GF-D8 (cell line): ENCODE results near the gene MAT2B.
"Not testable (repeated sequence)": the region's sequence is repeated elsewhere in the genome, so short reads cannot be mapped to it uniquely, and the experiment has no call there.

Experiments used
- DNase-seq: peaks from one replicate; lab custom pipeline; 2025; lab: John Stamatoyannopoulos, UW

Gene MAT2B

GRCh38 chr5:163503106-163504078, 2.0 kb upstream of the MAT2B start:
- DNase-seq = peak; percentile 82

- DNase-seq = peak; percentile 30
These were observed 1.1 kb upstream of the MAT2B start for GRCh38 chr5:163504079-163504931.

- no peak for DNase-seq
These were observed 411 bp upstream of the MAT2B start for GRCh38 chr5:163505049-163505367.

- DNase-seq = no peak
These were observed 657 bp downstream of the MAT2B start for GRCh38 chr5:163506095-163506457.

- DNase-seq = no peak
These were observed 1.3 kb downstream of the MAT2B start for GRCh38 chr5:163506726-163507125.

GRCh38 chr5:163508753-163509152, 3.3 kb downstream of the MAT2B start:
- no peak for DNase-seq

- DNase-seq = no peak
These were observed 4.0 kb downstream of the MAT2B start for GRCh38 chr5:163509291-163509951.

- no peak for DNase-seq
These were observed 7.1 kb downstream of the MAT2B start for GRCh38 chr5:163512526-163512925.

- DNase-seq = no peak
These were observed 19.7 kb downstream of the MAT2B start for GRCh38 chr5:163525096-163525495.

GRCh38 chr5:163529698-163530097, 24.3 kb downstream of the MAT2B start:
- no peak for DNase-seq

- no peak for DNase-seq
These were observed 25.9 kb downstream of the MAT2B start for GRCh38 chr5:163531272-163531671.

- no peak for DNase-seq
These were observed 27.0 kb downstream of the MAT2B start for GRCh38 chr5:163532171-163533084.

GRCh38 chr5:163533223-163533622, 27.8 kb downstream of the MAT2B start:
- DNase-seq = no peak

GRCh38 chr5:163534492-163535094, 29.2 kb downstream of the MAT2B start:
- DNase-seq = no peak

GRCh38 chr5:163535290-163535689, 29.9 kb downstream of the MAT2B start:
- peak; percentile 26 for DNase-seq

- not testable (repeated sequence) for DNase-seq
These were observed 31.0 kb downstream of the MAT2B start for GRCh38 chr5:163536442-163536841.

GRCh38 chr5:163540696-163541095, 35.3 kb downstream of the MAT2B start:
- no peak for DNase-seq

GRCh38 chr5:163542771-163543170, 37.4 kb downstream of the MAT2B start:
- no peak for DNase-seq

GRCh38 chr5:163544041-163544440, 38.6 kb downstream of the MAT2B start:
- no peak for DNase-seq

- no peak for DNase-seq
These were observed 39.4 kb downstream of the MAT2B start for GRCh38 chr5:163544836-163545235.

GRCh38 chr5:163548649-163549048, 43.2 kb downstream of the MAT2B start:
- DNase-seq = no peak
